Spleen (tissue), 7 donors: Measurements from ENCODE around the gene MEFV.

ENCODE experiments used
- POLR2A ChIP-seq, 3 donors: fragments of 450-650 bp; IDR thresholded peaks; one replicate each; pipeline ENCODE4 v1.5.1; 2017; ENCODE audit warnings: antibody characterized with exemption in 3 of 3, mild to moderate bottlenecking in 1 of 3
- TF ChIP-seq, protein P1 (sequence below), 11 experiments: fragments of 200-600 bp in 7 of 11; fragments of 450-650 bp in 4 of 11; sonication (generic) in 4 of 11; IDR thresholded peaks in 8 of 11; conservative IDR thresholded peaks in 3 of 11; 1 replicate in 7 of 11; 2 replicates in 4 of 11; pipeline versions ENCODE4 v1.4.0 to v1.8.0; 2016 to 2021; ENCODE audit warnings: antibody characterized with exemption in 11 of 11, inconsistent platforms in 4 of 11, mild to moderate bottlenecking in 1 of 11
- donor health status: DM: no; HTN: no; CAD: no; lungs with moderate emphysema.
- donor health status: DM: no; HTN: no; CAD: no.
- donor health status: DM: no; HTN: no; CAD: no.

DNA sequence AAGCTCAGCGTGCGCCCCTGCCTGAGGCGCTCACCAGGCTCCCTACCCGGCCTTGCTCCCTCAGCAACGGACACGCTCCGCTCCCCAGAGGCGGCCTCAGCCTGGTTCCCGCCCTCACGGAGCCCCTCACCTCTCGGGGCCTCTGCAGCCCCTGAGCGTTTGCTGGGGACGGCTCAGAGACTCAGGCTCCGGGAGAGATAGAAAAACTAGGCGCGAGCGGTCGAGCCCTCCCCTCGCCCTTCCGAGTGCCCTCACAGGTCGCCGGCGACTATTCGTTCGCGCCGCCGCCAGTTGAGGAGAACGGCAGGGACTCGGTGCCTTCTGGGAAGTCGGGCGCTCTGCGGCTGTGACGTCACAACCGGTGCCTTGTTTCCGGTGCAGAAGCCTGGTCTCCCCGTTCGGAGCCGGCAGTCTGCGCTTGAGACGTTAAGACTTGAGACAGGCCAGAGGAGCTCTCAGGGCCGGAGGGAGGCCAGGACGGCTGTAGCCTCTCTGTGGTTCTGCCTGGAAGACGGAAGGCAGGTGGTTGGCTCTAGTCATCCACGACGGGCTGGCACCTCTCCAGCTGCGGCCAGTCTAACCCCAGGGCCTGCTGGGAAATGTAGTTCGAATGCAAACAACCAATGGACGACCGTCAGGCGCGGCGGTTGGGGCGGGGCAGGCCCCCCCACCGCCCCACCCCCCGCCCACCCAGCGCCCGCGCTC, 21.4 kb downstream of the MEFV start, which contains the start of gene ZNF200:
- peak in 2 of 3 donors; percentile 24 to 44 for TF ChIP-seq POLR2A (IDR thresholded peaks at IDR 0.05)
- TF ChIP-seq, protein P1, sequence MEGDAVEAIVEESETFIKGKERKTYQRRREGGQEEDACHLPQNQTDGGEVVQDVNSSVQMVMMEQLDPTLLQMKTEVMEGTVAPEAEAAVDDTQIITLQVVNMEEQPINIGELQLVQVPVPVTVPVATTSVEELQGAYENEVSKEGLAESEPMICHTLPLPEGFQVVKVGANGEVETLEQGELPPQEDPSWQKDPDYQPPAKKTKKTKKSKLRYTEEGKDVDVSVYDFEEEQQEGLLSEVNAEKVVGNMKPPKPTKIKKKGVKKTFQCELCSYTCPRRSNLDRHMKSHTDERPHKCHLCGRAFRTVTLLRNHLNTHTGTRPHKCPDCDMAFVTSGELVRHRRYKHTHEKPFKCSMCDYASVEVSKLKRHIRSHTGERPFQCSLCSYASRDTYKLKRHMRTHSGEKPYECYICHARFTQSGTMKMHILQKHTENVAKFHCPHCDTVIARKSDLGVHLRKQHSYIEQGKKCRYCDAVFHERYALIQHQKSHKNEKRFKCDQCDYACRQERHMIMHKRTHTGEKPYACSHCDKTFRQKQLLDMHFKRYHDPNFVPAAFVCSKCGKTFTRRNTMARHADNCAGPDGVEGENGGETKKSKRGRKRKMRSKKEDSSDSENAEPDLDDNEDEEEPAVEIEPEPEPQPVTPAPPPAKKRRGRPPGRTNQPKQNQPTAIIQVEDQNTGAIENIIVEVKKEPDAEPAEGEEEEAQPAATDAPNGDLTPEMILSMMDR (IDR thresholded peaks at IDR 0.05 in 8 of 11, conservative IDR thresholded peaks at IDR 0.05 in 3 of 11): peak in 1 of 11 experiments; percentile 21
